GM23338 (cell line): ENCODE measurements around the gene KANK4.

Source experiments
- EZH2phosphoT487 ChIP-seq: fragments of 200-600 bp; sonication (generic); IDR thresholded peaks from one replicate; pipeline ENCODE4 v1.8.1; 2018; ENCODE audit warnings: antibody characterized with exemption; ENCODE audit not compliant: unreplicated experiment
- JUNB ChIP-seq: IDR thresholded peaks from one replicate; pipeline ENCODE4 v1.6.1; 2016; ENCODE audit warnings: antibody characterized with exemption; ENCODE audit not compliant: unreplicated experiment
- POLR2AphosphoS5 ChIP-seq: IDR thresholded peaks from 2 replicates; pipeline ENCODE4 v1.6.1; 2016; ENCODE audit warnings: antibody characterized with exemption, low read depth
- TF ChIP-seq, protein P1 (sequence below): IDR thresholded peaks from one replicate; pipeline ENCODE4 v1.6.1; 2018; ENCODE audit warnings: antibody characterized with exemption; ENCODE audit not compliant: unreplicated experiment
- TF ChIP-seq, protein P2 (sequence below), 2 experiments: fragments of 200-600 bp in 1 of 2; sonication (generic) in 1 of 2; conservative IDR thresholded peaks; 2 replicates each; pipeline versions ENCODE4 v1.5.1 to v1.6.1; 2016 to 2017; ENCODE audit warnings: antibody characterized with exemption in 2 of 2, low read depth in 2 of 2, mild to moderate bottlenecking in 2 of 2, moderate library complexity in 1 of 2

- no peak for TF ChIP-seq POLR2AphosphoS5
- no peak for TF ChIP-seq EZH2phosphoT487
- TF ChIP-seq, protein P1, sequence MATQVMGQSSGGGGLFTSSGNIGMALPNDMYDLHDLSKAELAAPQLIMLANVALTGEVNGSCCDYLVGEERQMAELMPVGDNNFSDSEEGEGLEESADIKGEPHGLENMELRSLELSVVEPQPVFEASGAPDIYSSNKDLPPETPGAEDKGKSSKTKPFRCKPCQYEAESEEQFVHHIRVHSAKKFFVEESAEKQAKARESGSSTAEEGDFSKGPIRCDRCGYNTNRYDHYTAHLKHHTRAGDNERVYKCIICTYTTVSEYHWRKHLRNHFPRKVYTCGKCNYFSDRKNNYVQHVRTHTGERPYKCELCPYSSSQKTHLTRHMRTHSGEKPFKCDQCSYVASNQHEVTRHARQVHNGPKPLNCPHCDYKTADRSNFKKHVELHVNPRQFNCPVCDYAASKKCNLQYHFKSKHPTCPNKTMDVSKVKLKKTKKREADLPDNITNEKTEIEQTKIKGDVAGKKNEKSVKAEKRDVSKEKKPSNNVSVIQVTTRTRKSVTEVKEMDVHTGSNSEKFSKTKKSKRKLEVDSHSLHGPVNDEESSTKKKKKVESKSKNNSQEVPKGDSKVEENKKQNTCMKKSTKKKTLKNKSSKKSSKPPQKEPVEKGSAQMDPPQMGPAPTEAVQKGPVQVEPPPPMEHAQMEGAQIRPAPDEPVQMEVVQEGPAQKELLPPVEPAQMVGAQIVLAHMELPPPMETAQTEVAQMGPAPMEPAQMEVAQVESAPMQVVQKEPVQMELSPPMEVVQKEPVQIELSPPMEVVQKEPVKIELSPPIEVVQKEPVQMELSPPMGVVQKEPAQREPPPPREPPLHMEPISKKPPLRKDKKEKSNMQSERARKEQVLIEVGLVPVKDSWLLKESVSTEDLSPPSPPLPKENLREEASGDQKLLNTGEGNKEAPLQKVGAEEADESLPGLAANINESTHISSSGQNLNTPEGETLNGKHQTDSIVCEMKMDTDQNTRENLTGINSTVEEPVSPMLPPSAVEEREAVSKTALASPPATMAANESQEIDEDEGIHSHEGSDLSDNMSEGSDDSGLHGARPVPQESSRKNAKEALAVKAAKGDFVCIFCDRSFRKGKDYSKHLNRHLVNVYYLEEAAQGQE: no peak
- TF ChIP-seq, protein P2, sequence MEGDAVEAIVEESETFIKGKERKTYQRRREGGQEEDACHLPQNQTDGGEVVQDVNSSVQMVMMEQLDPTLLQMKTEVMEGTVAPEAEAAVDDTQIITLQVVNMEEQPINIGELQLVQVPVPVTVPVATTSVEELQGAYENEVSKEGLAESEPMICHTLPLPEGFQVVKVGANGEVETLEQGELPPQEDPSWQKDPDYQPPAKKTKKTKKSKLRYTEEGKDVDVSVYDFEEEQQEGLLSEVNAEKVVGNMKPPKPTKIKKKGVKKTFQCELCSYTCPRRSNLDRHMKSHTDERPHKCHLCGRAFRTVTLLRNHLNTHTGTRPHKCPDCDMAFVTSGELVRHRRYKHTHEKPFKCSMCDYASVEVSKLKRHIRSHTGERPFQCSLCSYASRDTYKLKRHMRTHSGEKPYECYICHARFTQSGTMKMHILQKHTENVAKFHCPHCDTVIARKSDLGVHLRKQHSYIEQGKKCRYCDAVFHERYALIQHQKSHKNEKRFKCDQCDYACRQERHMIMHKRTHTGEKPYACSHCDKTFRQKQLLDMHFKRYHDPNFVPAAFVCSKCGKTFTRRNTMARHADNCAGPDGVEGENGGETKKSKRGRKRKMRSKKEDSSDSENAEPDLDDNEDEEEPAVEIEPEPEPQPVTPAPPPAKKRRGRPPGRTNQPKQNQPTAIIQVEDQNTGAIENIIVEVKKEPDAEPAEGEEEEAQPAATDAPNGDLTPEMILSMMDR (conservative IDR thresholded peaks at IDR 0.05; ENCODE audit: low read depth in 2 of 2): no peak
- no peak for TF ChIP-seq JUNB
These were observed 35.9 kb upstream of the KANK4 start for GRCh38 chr1:62355095-62355494.
